HK-2 (cell line): ENCODE measurements around the gene SHB.

ENCODE experiments used
- DNase-seq: peaks from one replicate; pipeline ENCODE4 v3.0.0-alpha.2; 2018; ENCODE audit not compliant: unreplicated experiment

The SHB gene

DNA sequence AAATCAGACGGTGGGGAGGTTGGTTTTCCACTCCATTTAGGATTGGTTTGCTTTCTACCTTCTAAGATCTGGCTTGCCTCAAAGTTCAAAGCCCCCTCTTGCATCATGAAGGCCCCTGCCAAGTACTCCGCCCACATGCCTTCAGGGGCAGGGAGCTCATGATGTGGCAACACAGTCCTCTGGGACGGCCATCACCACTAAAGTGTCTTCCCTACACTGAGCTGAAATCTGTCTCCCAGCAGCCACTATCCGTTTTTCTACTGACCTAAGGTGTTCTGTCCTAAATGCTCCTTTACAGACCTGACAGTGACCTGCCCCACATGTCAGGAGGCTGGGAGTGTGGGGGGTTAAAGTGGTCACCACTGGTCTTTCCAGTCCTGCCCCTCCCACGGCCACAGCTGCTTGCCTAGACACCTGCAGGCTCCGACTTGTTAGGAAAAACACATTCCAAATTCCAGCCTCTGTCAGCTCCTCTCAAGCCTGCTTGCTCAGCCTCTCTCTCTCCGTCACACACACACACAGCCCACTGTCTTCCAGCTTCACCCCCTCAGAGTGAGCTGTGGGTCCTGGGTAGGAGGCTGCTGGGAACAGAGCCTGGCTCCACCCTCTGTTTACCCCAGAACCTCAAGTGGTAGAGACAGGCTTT is 44.9 kb downstream of the SHB start:
- DNase-seq, result no peak

DNA sequence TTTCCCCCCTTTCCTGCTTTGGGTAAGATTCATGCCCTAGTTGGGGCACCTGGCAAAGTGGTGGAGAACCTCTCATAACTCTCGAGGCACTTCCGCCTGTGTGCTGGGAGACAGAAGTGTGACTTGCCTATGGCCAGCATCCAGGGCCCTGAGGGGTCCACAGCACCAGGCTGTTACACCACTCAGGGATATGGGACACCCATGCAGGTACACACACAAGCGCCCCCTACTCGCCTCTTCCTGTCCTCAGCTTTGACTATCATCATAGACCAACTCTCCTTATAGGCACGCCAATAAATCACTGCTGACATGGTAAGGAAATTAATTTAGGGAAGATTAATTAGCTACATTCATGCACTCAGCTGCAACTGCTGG is 45.4 kb downstream of the SHB start:
- DNase-seq, result no peak

DNA sequence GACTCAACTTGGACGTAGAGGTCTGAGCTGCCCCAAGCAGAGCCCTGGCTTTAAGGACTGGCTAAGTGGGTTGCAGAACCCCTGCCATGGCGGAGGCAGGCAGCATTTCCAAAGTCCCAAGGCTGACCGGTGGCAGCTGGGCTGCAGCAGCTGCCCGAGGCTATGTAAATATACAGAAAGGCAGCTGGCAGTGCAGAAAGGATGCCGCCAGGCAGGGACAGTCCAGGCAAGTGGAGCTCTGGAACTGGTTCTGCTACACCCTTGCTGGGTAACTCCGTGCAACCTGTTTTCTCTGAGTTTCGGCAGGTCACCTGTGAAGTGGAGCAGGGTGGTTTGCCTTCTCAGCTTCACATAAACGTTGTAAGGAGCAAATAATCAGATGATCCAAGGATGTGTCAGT is 46.0 kb downstream of the SHB start:
- DNase-seq, result no peak

- no peak for DNase-seq
These were observed 46.7 kb downstream of the SHB start for GRCh38 chr9:38022203-38022895.

DNA sequence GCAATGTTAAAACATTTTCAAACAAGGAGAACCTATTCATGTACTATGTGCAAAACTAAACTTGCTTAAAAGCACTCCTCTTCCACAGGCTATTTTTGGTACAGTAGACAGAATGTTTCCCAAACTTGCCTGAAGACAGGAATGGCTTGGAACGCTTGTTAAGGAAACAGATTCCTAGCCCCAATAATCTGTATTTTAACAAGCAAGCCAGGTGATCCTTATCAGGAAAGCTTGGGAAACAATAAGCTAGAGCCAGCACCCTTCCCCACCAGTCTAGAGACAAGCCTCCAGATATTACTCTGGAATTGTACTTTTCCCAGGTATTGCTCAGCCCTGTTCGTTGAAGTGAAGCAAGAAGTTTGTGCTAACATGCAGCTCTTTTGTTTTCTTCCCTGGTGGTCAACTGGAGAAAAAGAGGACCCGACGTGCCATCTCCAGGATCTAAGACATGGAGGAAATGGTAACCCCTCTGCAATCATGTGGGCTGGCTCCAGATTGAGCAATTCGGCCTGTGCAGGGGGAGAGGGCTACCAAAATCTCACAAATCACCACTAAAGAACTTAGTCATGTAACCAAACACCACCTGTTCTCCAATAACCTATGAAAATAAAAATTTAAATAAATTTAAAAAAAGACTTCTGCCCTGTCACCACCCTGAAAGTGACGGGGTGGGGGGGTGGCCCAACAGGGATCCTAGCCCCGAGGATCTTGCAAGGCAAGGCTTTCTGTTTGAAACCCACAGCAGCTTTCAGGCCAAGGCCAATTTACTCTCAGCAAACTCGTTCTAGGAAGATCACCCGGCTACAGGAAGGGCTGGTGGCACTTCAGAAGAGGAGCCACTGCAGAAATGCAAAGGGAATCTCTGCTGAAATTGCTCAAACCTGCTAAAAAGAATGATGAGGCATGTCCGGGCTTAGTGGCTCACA is 48.6 kb downstream of the SHB start:
- DNase-seq, result no peak

- no peak for DNase-seq
These were observed 49.3 kb downstream of the SHB start for GRCh38 chr9:38019731-38020130.

DNA sequence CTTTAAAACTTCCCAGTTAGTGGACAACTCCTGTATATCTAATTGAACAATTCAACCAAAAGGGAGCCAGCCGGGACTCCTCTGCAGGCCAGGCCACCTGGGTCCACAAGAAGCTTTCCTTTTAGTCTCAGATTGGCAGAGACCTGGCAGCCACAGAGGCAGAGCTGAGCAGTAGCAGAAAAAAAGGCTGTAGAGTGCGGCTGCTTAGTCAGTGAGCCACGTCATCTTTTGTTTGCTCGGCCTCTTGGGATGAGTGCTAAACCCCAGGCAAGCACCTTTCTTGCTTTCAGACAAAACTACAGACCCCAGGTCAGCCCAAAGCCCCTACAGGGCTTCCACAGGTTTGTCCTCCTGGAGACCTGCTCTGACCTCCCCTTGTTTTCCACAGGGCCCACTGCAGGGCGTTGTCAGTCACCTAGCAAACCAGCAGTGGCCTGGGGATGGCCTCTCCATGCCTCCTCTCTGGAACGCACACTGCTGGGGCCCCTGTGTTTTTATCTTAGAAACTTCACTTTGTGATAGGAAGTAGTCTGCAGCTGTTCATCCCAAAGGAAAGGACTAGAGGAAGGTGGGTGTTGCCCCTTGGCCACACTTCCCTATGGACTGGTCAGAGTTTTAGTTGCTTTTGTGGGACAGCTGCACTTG is 49.9 kb downstream of the SHB start:
- peak; percentile 49 for DNase-seq

GRCh38 chr9:38018241-38018957 is 50.6 kb downstream of the SHB start:
- no peak for DNase-seq

GRCh38 chr9:38017885-38018186 is 51.2 kb downstream of the SHB start:
- no peak for DNase-seq

DNA sequence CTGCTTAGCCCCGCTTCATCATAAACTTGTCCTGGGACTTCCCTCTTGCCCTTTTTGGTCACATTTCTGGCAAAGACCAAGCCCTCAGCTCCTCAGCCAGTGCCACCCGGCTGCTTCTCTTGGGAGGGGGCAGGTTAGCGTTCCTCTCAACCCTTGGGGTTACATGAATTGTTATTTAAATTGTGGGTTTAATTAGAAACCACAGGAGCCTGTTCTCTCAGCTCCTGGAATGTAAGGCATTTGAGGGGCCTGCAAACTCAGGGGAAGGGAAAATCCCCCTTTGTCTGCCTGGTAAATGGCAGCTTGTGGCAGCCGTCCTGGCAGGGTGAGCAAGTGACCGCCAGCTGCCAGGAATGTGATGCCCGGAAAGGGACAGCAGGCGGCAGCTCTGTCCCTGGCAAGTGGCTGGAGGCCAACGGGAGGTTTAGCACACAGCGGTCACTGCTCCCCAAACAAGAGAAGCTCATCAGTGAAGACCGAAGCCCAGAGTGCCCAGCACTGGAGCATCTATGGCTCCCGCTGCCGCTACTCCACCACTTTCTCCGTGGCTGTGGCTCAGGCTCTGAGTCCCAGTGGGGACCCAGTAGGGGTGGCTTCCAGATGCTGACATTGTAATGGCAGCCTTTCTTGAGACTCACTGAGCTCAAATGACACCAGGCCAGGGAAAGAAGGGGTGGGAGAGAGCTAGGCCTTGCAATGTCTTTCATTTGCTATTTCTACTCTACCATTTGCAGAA is 51.7 kb downstream of the SHB start:
- DNase-seq, result peak; percentile 83

DNA sequence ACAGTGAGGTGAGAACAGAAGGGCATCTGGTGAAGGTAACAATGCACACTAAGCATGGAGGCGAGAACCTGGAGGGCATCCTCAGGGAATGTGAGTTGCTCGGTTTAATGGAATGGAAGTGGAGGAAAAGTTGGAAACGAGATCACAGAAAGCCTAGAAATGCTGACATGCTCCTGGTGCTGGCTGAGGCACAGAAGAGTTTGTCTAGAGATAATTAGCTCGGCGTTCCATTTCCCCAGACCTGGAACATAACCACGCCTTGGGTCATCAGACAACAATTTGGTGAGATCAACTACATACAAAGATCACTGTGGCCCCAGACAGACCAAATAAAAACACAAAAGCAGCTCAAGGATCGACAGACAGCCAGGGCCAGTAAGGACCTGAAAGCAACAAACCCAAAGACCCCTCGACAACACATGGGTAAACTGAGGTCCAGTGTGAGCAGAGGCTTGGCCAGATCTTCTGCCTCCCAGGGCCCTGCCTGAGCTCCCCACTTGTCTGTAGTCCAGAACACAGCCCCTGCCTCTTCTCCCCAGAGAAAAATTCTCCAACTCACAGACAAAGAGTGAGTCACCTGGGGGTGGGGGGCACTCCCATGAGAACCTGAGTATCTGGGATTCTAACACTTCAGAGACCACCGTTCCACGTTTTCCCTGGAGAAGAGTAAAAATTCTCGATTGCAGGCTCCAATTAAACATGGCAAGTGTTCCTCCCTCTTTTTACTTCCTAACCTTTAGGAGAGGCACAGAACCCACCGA is 52.5 kb downstream of the SHB start:
- peak; percentile 45 for DNase-seq

DNA sequence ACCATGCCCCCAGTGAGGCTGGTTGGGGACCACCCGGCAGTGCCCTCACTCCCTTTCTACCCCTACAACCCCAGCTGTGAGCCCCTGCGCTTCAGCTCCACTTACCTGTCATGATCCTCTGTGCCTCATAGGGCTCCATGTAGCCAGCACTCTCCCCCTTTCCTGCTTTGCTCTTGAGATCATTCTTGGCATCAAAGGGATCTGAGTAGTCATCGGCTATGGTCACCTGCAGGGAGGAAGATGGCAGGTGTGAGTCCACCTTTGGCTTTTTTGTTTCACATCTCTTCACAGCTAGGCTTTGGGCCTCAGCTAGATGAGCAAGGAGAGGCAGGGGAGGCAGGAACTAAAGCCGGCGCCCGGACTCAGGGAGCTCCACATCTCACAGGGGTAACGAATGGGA is 53.1 kb downstream of the SHB start:
- no peak for DNase-seq

GRCh38 chr9:38015266-38015665 is 53.8 kb downstream of the SHB start:
- DNase-seq, result no peak

- DNase-seq, result no peak
These were observed 56.1 kb downstream of the SHB start for GRCh38 chr9:38012767-38013450.

DNA sequence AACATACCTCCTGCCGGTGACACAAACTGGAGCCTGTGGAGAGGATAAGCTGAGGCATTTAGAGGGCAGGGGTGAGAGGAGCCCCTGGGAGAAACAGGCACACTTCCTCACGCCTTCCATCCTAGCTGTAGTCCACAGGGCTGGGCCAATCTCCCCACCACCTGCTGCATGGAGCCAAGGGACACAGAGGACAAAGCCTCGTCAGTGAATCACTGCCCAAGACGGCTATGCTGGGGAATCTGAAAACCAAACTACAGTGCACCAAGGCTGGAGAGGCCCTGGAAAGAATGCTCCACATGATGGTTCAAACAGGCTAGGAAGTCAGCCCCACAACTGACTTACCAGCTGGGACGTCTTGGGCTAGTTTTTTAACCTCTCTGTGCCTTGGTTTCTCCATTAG is 57.0 kb downstream of the SHB start:
- DNase-seq, result no peak

GRCh38 chr9:38010918-38011704 is 57.9 kb downstream of the SHB start:
- DNase-seq, result no peak

DNA sequence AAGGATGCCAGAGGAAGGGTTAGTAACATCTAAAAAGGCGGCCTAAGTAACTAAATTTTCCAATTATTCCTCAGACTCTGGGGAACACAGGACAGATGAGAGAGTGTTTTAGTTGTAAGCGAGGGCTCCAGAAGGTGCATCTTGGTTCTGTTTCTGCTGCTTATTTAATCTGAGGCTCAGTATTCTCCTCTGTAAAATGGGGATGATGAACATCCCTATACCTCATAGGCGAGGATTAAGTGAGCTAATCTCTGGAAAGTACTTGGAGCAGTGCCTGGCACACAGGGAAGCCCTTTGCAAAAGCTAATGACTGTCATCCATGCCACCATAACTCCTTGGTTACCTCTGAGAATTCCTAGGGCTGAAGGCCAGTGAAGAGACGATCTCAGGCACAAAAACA is 59.0 kb downstream of the SHB start:
- DNase-seq, result no peak

GRCh38 chr9:38009035-38009501 is 60.0 kb downstream of the SHB start:
- DNase-seq, result no peak
